Gastrocnemius medialis (tissue), 4 donors: ENCODE data around the gene PTEN. TPM values are rescaled to one million over a fixed set of nuclear protein-coding genes. Genes with fewer than 3 reads are reported as not detected.

ENCODE experiments used
- ATAC-seq, 2 donors: fragments of 150-250 bp; one replicate each; pipeline ENCODE4 v1.9.1; 2016
- DNase-seq, 2 donors: peaks; one replicate each; pipeline ENCODE4 v3.0.0-alpha.2; 2019
- H3K27ac ChIP-seq, 4 donors: fragments of 200-600 bp; sonication (generic); 1 replicate in 1 of 4; 2 replicates in 3 of 4; pipeline ENCODE4 v1.5.1; 2016 to 2018; ENCODE audit warnings: mild to moderate bottlenecking in 2 of 4, moderate library complexity in 1 of 4
- H3K27me3 ChIP-seq, 3 donors: fragments of 200-600 bp; sonication (generic) in 2 of 3; 1 replicate in 1 of 3; 2 replicates in 2 of 3; pipeline versions ENCODE4 v1.5.1 to v1.6.0; 2016 to 2019; ENCODE audit warnings: mild to moderate bottlenecking in 1 of 3, moderate library complexity in 1 of 3
- H3K36me3 ChIP-seq, 2 donors: fragments of 200-600 bp; sonication (generic) in 1 of 2; one replicate each; pipeline ENCODE4 v1.5.1; 2017 to 2018
- H3K4me1 ChIP-seq, 2 donors: fragments of 200-600 bp; sonication (generic) in 1 of 2; one replicate each; pipeline ENCODE4 v1.5.1; 2016 to 2017; ENCODE audit warnings: mild to moderate bottlenecking in 2 of 2
- H3K4me3 ChIP-seq, 4 donors: fragments of 200-600 bp; sonication (generic) in 3 of 4; 1 replicate in 1 of 4; 2 replicates in 3 of 4; pipeline ENCODE4 v1.5.1; 2016 to 2019; ENCODE audit warnings: mild to moderate bottlenecking in 2 of 4
- H3K9me3 ChIP-seq, 3 donors: fragments of 200-600 bp; sonication (generic) in 2 of 3; 1 replicate in 1 of 3; 2 replicates in 2 of 3; pipeline ENCODE4 v1.5.1; 2016 to 2019
- POLR2A ChIP-seq, 2 donors: fragments of 450-650 bp; IDR thresholded peaks; one replicate each; pipeline ENCODE4 v1.6.1; 2017; ENCODE audit warnings: antibody characterized with exemption in 2 of 2, mild to moderate bottlenecking in 2 of 2, moderate library complexity in 2 of 2
- in situ Hi-C, 4 donors: fragments of 200-750 bp; cut with MboI; loops; one replicate each; pipeline versions ENCODE4 v1.15.0 to v1.8.0; 2017; ENCODE audit warnings: low sequenced_read_pairs in 4 of 4
- intact Hi-C: fragments of 100-400 bp; cut with DNase I; formaldehyde crosslinking; loops from one replicate; pipeline ENCODE4 v1.15.1; 2023; ENCODE audit warnings: low total_unique reads
- total RNA-seq, 4 donors: library from RNA; depleted of rRNA; stranded (reverse); fragments of >200 nt; gene quantifications; one replicate each; pipeline versions ENCODE4 v1.1.0 to v1.2.3, GENCODE V29; 2016
- TF ChIP-seq, protein P1 (sequence below), 5 experiments: fragments of 450-650 bp in 3 of 5; fragments of 200-600 bp in 2 of 5; sonication (generic) in 2 of 5; IDR thresholded peaks in 4 of 5; conservative IDR thresholded peaks in 1 of 5; 1 replicate in 4 of 5; 2 replicates in 1 of 5; pipeline ENCODE4 v1.5.1; 2016 to 2019; ENCODE audit warnings: antibody characterized with exemption in 5 of 5, mild to moderate bottlenecking in 3 of 5, moderate library complexity in 3 of 5

PTEN gene
- total RNA-seq, 4 donors from 2014 or later, result 32.2 to 54.5 (median 41.5) TPM

- Histone ChIP-seq H3K27me3 (no peaks in the 10 kb centered on the region), H3K9me3 (no peaks in the 10 kb centered on the region), H3K4me1 (no peaks in the 10 kb centered on the region), H3K36me3 (no peaks in the 10 kb centered on the region), H3K4me3 (no peak overlapping the region), H3K27ac (peak overlapping the region; percentile 39 to 58 (median 48))
- peak; percentile 86 to 92 for ATAC-seq
- intact Hi-C loops (no loop called here), in situ Hi-C loops (no loop called here)
- DNase-seq, result no peak
- TF ChIP-seq, protein P1, sequence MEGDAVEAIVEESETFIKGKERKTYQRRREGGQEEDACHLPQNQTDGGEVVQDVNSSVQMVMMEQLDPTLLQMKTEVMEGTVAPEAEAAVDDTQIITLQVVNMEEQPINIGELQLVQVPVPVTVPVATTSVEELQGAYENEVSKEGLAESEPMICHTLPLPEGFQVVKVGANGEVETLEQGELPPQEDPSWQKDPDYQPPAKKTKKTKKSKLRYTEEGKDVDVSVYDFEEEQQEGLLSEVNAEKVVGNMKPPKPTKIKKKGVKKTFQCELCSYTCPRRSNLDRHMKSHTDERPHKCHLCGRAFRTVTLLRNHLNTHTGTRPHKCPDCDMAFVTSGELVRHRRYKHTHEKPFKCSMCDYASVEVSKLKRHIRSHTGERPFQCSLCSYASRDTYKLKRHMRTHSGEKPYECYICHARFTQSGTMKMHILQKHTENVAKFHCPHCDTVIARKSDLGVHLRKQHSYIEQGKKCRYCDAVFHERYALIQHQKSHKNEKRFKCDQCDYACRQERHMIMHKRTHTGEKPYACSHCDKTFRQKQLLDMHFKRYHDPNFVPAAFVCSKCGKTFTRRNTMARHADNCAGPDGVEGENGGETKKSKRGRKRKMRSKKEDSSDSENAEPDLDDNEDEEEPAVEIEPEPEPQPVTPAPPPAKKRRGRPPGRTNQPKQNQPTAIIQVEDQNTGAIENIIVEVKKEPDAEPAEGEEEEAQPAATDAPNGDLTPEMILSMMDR (IDR thresholded peaks at IDR 0.05 in 4 of 5, conservative IDR thresholded peaks at IDR 0.05 in 1 of 5), result no peak
- no peak for TF ChIP-seq POLR2A (IDR thresholded peaks at IDR 0.05)
These were observed 149.2 kb downstream of the PTEN start for GRCh38 chr10:88012641-88013040.

DNA sequence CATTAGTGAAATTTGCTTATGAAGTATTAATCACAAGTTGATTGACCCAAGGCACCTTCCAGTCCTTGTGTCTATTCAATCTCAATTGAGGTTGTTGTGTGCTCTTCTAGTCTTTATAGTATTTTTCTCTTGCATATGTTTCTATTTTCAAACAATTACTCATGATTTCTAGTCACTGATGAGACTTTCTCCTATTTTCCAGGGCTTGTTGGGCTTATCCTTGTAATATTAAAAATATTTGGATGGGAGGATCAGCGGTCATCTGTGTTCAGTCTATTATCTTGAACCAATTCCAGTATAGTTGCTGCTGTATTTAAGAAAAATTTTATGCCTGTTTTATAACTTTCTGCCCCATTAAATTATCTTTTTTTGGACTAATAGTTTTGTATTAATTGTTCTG is 154.4 kb downstream of the PTEN start:
- in situ Hi-C loops, result no loop called here
- Histone ChIP-seq H3K4me1 (no peaks in the 10 kb centered on the region), H3K4me3 (no peak overlapping the region), H3K36me3 (no peaks in the 10 kb centered on the region), H3K27ac (no peak overlapping the region), H3K9me3 (no peaks in the 10 kb centered on the region), H3K27me3 (no peaks in the 10 kb centered on the region)
- intact Hi-C loops, result no loop called here
- DNase-seq (no peak), ATAC-seq (no peak)
- no peak for TF ChIP-seq POLR2A (IDR thresholded peaks at IDR 0.05)
- TF ChIP-seq, protein P1 (IDR thresholded peaks at IDR 0.05 in 4 of 5, conservative IDR thresholded peaks at IDR 0.05 in 1 of 5), result no peak

GRCh38 chr10:88019753-88020152 is 156.3 kb downstream of the PTEN start:
- H3K27ac ChIP-seq, result no peak overlapping the region
- H3K4me3 ChIP-seq, result no peak overlapping the region
- no peaks in the 10 kb centered on the region for H3K36me3 ChIP-seq
- DNase-seq, result no peak
- TF ChIP-seq, protein P1 (IDR thresholded peaks at IDR 0.05 in 4 of 5, conservative IDR thresholded peaks at IDR 0.05 in 1 of 5), result no peak
- TF ChIP-seq POLR2A (IDR thresholded peaks at IDR 0.05), result no peak
- ATAC-seq, result no peak
- intact Hi-C loops, result no loop called here
- no peaks in the 10 kb centered on the region for H3K4me1 ChIP-seq
- in situ Hi-C loops, result no loop called here
- no peaks in the 10 kb centered on the region for H3K27me3 ChIP-seq
- H3K9me3 ChIP-seq, result no peaks in the 10 kb centered on the region

Other genes starting within 250 kb of the PTEN start
- gene PAPSS2, start 203.7 kb upstream of the PTEN start, total RNA-seq, result 1 to 10 TPM; 2.7 to 8.7 (median 6.8) TPM
- 10 to 100 TPM; 32.0 to 65.4 (median 51.0) TPM for gene ATAD1, start 45.4 kb upstream of the PTEN start, total RNA-seq
- under 1 TPM; 0.10 to 0.39 (median 0.22) TPM for gene KLLN, start 92 bp upstream of the PTEN start, total RNA-seq